Thoracic aorta (tissue), 2 donors: ENCODE data around the gene MARCKSL1. TPM values are rescaled to one million over a fixed set of nuclear protein-coding genes. Genes with fewer than 3 reads are reported as not detected.

ENCODE experiments used
- ATAC-seq: fragments of 150-250 bp; one replicate; pipeline ENCODE4 v1.8.0; 2017; ENCODE audit warnings: low read depth; ENCODE audit not compliant: insufficient number of reproducible peaks, low FRiP score
- DNase-seq: peaks from one replicate; pipeline ENCODE4 v3.0.0-alpha.2; 2020; ENCODE audit warnings: low spot score
- H3K27ac ChIP-seq, 2 donors: fragments of 200-600 bp; sonication (generic); 1 replicate in 1 of 2; 2 replicates in 1 of 2; pipeline ENCODE4 v1.5.1; 2016; ENCODE audit warnings: mild to moderate bottlenecking in 2 of 2, moderate library complexity in 2 of 2
- H3K27me3 ChIP-seq: fragments of 200-600 bp; sonication (generic); replicated peaks from 2 replicates; pipeline ENCODE4 v1.6.0; 2016; ENCODE audit warnings: mild to moderate bottlenecking; ENCODE audit not compliant: insufficient read depth
- H3K36me3 ChIP-seq: fragments of 200-600 bp; sonication (generic); one replicate; pipeline ENCODE4 v1.5.1; 2016
- H3K4me1 ChIP-seq, 2 donors: fragments of 200-600 bp; sonication (generic); 1 replicate in 1 of 2; 2 replicates in 1 of 2; pipeline versions ENCODE4 v1.5.1 to v1.6.0; 2016; ENCODE audit warnings: low read depth in 2 of 2, mild to moderate bottlenecking in 1 of 2; ENCODE audit not compliant: control insufficient read depth in 1 of 2
- H3K4me3 ChIP-seq: fragments of 200-600 bp; sonication (generic); 2 replicates; pipeline ENCODE4 v1.5.1; 2016; ENCODE audit warnings: mild to moderate bottlenecking
- H3K9me3 ChIP-seq: fragments of 200-600 bp; sonication (generic); 2 replicates; pipeline ENCODE4 v1.5.1; 2016
- CTCF ChIP-seq: fragments of 200-600 bp; sonication (generic); IDR thresholded peaks from one replicate; pipeline ENCODE4 v1.5.1; 2019; ENCODE audit warnings: antibody characterized with exemption
- total RNA-seq, 2 donors: library from RNA; depleted of rRNA; stranded (reverse); fragments of >200 nt; gene quantifications; one replicate each; pipeline versions ENCODE4 v1.1.0 to v1.2.3, GENCODE V29; 2016

Gene MARCKSL1
- total RNA-seq, 2 donors from 2014 or later, result 3.7 to 10.9 TPM

GRCh38 chr1:32362474-32363313 lies 26.7 kb upstream of the MARCKSL1 start, which contains the start of the genes FAM229A and TSSK3:
FAM229A (minus strand) TSS chr1:32362485; CDS start chr1:32362091, 394 bp downstream.
TSSK3 (plus strand) TSS chr1:32362539; CDS start chr1:32362702, 163 bp downstream.
- no peak within 1 kb of the TSS for H3K27ac ChIP-seq
- peak within 1 kb of the TSS; percentile 66 for H3K4me3 ChIP-seq
- H3K9me3 ChIP-seq, result no peaks in the 10 kb centered on the region
- DNase-seq (no peak), ATAC-seq (no peak)
- no peak for TF ChIP-seq CTCF
- no peaks in the 10 kb centered on the region for H3K27me3 ChIP-seq
- peaks cover 3 to 14% of the 10 kb centered on the region in 2 donors for H3K4me1 ChIP-seq
- H3K36me3 ChIP-seq, result peaks cover 21% of the 10 kb centered on the region

GRCh38 chr1:32361674-32362473 lies 25.8 kb upstream of the MARCKSL1 start:
- Histone ChIP-seq H3K4me3 (peak overlapping the region; percentile 66), H3K4me1 (peaks cover 3 to 14% of the 10 kb centered on the region in 2 donors), H3K27me3 (no peaks in the 10 kb centered on the region), H3K27ac (no peak overlapping the region), H3K36me3 (peaks cover 13% of the 10 kb centered on the region), H3K9me3 (no peaks in the 10 kb centered on the region)
- peak; percentile 30 for TF ChIP-seq CTCF
- peak; percentile 13 for DNase-seq
- peak; percentile 31 for ATAC-seq

- DNase-seq (no peak), ATAC-seq (no peak)
- H3K4me1 ChIP-seq, result peaks cover 3 to 14% of the 10 kb centered on the region in 2 donors
- no peak for TF ChIP-seq CTCF
- no peaks in the 10 kb centered on the region for H3K27me3 ChIP-seq
- H3K36me3 ChIP-seq, result peaks cover 7% of the 10 kb centered on the region
- peak overlapping the region; percentile 66 for H3K4me3 ChIP-seq
- no peak overlapping the region for H3K27ac ChIP-seq
- no peaks in the 10 kb centered on the region for H3K9me3 ChIP-seq
These were observed 25.3 kb upstream of the MARCKSL1 start for GRCh38 chr1:32361308-32361673.

GRCh38 chr1:32358435-32358834 lies 22.4 kb upstream of the MARCKSL1 start:
- H3K4me1 ChIP-seq, result peaks cover 5 to 24% of the 10 kb centered on the region in 2 donors
- TF ChIP-seq CTCF, result no peak
- no peaks in the 10 kb centered on the region for H3K27me3 ChIP-seq
- no peaks in the 10 kb centered on the region for H3K36me3 ChIP-seq
- DNase-seq (no peak), ATAC-seq (no peak)
- H3K9me3 ChIP-seq, result no peaks in the 10 kb centered on the region
- H3K27ac ChIP-seq, result no peak overlapping the region
- no peak overlapping the region for H3K4me3 ChIP-seq

GRCh38 chr1:32357614-32358013 lies 21.6 kb upstream of the MARCKSL1 start:
- Histone ChIP-seq H3K27me3 (no peaks in the 10 kb centered on the region), H3K9me3 (no peaks in the 10 kb centered on the region), H3K36me3 (no peaks in the 10 kb centered on the region), H3K4me1 (peaks cover 10 to 28% of the 10 kb centered on the region in 2 donors), H3K4me3 (no peak overlapping the region), H3K27ac (no peak overlapping the region)
- ATAC-seq (no peak), DNase-seq (no peak)
- TF ChIP-seq CTCF, result no peak
